GM12873 (cell line): ENCODE data around the gene UBE2E2.

Source experiments
- CTCF ChIP-seq: IDR thresholded peaks from 2 replicates; pipeline ENCODE4 v1.5.1; 2012; ENCODE audit warnings: low read depth, mild to moderate bottlenecking, moderate library complexity, low read length, control low read depth; ENCODE audit not compliant: insufficient read depth; ENCODE audit errors: missing control alignments

Gene UBE2E2

GRCh38 chr3:23377928-23378672 is 175.0 kb downstream of the UBE2E2 start:
- no peak for TF ChIP-seq CTCF

GRCh38 chr3:23383875-23384274 is 180.7 kb downstream of the UBE2E2 start:
- no peak for TF ChIP-seq CTCF

- TF ChIP-seq CTCF: no peak
Observed at GRCh38 chr3:23385327-23385726, 182.2 kb downstream of the UBE2E2 start.

- TF ChIP-seq CTCF: no peak
Observed at GRCh38 chr3:23387286-23387918, 184.3 kb downstream of the UBE2E2 start.

GRCh38 chr3:23389089-23389488 is 186.0 kb downstream of the UBE2E2 start:
- TF ChIP-seq CTCF: no peak

- no peak for TF ChIP-seq CTCF
Observed at GRCh38 chr3:23389686-23390085, 186.6 kb downstream of the UBE2E2 start.

GRCh38 chr3:23390446-23390845 is 187.3 kb downstream of the UBE2E2 start:
- no peak for TF ChIP-seq CTCF
